Measurements from ENCODE around the gene ADCK1. TPM values are rescaled to one million over a fixed set of nuclear protein-coding genes. Genes with fewer than 3 reads are reported as not detected.
"Not testable (repeated sequence)": the region's sequence is repeated elsewhere in the genome, so short reads cannot be mapped to it uniquely, and the experiment has no call there.

The ADCK1 gene
- total and polyA plus RNA-seq, 2 experiments from 2014 or later, result 4.7 to 6.6 TPM

GRCh38 chr14:77886010-77886409 is 86.1 kb downstream of the ADCK1 start:
- TF ChIP-seq EZH2phosphoT487 (IDR thresholded peaks at IDR 0.05; ENCODE audit: insufficient read depth, low read depth), result no peak
- TF ChIP-seq EZH2 (IDR thresholded peaks at IDR 0.05; ENCODE audit: insufficient read depth, poor library complexity, severe bottlenecking), result no peak
- no peak overlapping the region for H3K4me3 ChIP-seq
- peaks cover 14% of the 10 kb centered on the region; the same call in 1 of the 2 replicates for H3K4me1 ChIP-seq (ENCODE audit: insufficient read depth)
- 64 to 65% methylated on average over 2 to 3 of the region's 3 CpGs for WGBS, 2 experiments (ENCODE audit: low coverage in 1 of 2, low lambda C conversion rate in 2 of 2, missing lambda C conversion rate in 2 of 2)
- no peak overlapping the region for H3K9ac ChIP-seq
- no peaks in the 10 kb centered on the region for H3K9me2 ChIP-seq (ENCODE audit: insufficient read depth)
- no peaks in the 10 kb centered on the region for H3K79me2 ChIP-seq (ENCODE audit: insufficient read depth)
- peaks cover 15% of the 10 kb centered on the region for H3F3A ChIP-seq (ENCODE audit: insufficient read depth)
- no peak for DNase-seq
- no peak overlapping the region for H3K27ac ChIP-seq
- in situ Hi-C loops (cut with MboI), result no loop called here
- no peak overlapping the region for H3K4me2 ChIP-seq (ENCODE audit: unreplicated experiment)
- H3K27me3 ChIP-seq (replicated peaks; ENCODE audit: insufficient read depth), result no peaks in the 10 kb centered on the region
- H2AFZ ChIP-seq, result no peak overlapping the region
- H3K9me3 ChIP-seq (ENCODE audit: low read depth), result no peaks in the 10 kb centered on the region
- H3K36me3 ChIP-seq (ENCODE audit: low read depth), result no peaks in the 10 kb centered on the region
- no peaks in the 10 kb centered on the region for H4K20me1 ChIP-seq (ENCODE audit: insufficient read depth)

- H3K9me3 ChIP-seq (ENCODE audit: low read depth); H3K4me2 ChIP-seq (ENCODE audit: unreplicated experiment); H3K36me3 ChIP-seq (ENCODE audit: low read depth); H2AFZ ChIP-seq; in situ Hi-C loops (cut with MboI); H4K20me1 ChIP-seq (ENCODE audit: insufficient read depth); H3K4me3 ChIP-seq; H3K79me2 ChIP-seq (ENCODE audit: insufficient read depth); H3K27me3 ChIP-seq (replicated peaks; ENCODE audit: insufficient read depth); H3K27ac ChIP-seq; H3K9me2 ChIP-seq (ENCODE audit: insufficient read depth); DNase-seq; H3K9ac ChIP-seq: not testable (repeated sequence)
- Histone ChIP-seq H3K4me1 (ENCODE audit: insufficient read depth) (peaks cover 14% of the 10 kb centered on the region; the same call in 1 of the 2 replicates), H3F3A (ENCODE audit: insufficient read depth) (peaks cover 15% of the 10 kb centered on the region)
- 76 to 78% methylated on average over 3 of the region's 3 CpGs for WGBS, 2 experiments (ENCODE audit: low coverage in 1 of 2, low lambda C conversion rate in 2 of 2, missing lambda C conversion rate in 2 of 2)
Measured at GRCh38 chr14:77888903-77889302, 89.0 kb downstream of the ADCK1 start.

GRCh38 chr14:77889971-77890442 is 90.1 kb downstream of the ADCK1 start:
- H3F3A ChIP-seq (ENCODE audit: insufficient read depth), result peaks cover 15% of the 10 kb centered on the region
- no peak overlapping the region for H3K4me3 ChIP-seq
- H3K9me3 ChIP-seq (ENCODE audit: low read depth), result no peaks in the 10 kb centered on the region
- no peak overlapping the region for H3K9ac ChIP-seq
- H3K36me3 ChIP-seq (ENCODE audit: low read depth), result no peaks in the 10 kb centered on the region
- H2AFZ ChIP-seq, result no peak overlapping the region
- peaks cover 14% of the 10 kb centered on the region; the same call in 1 of the 2 replicates for H3K4me1 ChIP-seq (ENCODE audit: insufficient read depth)
- no peaks in the 10 kb centered on the region for H3K27me3 ChIP-seq (replicated peaks; ENCODE audit: insufficient read depth)
- 36 to 47% methylated on average over 3 of the region's 3 CpGs for WGBS, 2 experiments (ENCODE audit: low coverage in 1 of 2, low lambda C conversion rate in 2 of 2, missing lambda C conversion rate in 2 of 2)
- peak overlapping the region; percentile 66 for H3K27ac ChIP-seq
- no peaks in the 10 kb centered on the region for H3K79me2 ChIP-seq (ENCODE audit: insufficient read depth)
- H3K4me2 ChIP-seq (ENCODE audit: unreplicated experiment), result no peak overlapping the region
- no peaks in the 10 kb centered on the region for H4K20me1 ChIP-seq (ENCODE audit: insufficient read depth)
- H3K9me2 ChIP-seq (ENCODE audit: insufficient read depth), result no peaks in the 10 kb centered on the region
- TF ChIP-seq EZH2phosphoT487 (IDR thresholded peaks at IDR 0.05; ENCODE audit: insufficient read depth, low read depth), result no peak
- no peak for TF ChIP-seq EZH2 (IDR thresholded peaks at IDR 0.05; ENCODE audit: insufficient read depth, poor library complexity, severe bottlenecking)
- peak; percentile 88 for DNase-seq
- in situ Hi-C loops (cut with MboI), result no loop called here

GRCh38 chr14:77890873-77891272 is 91.0 kb downstream of the ADCK1 start:
- no peak overlapping the region for H3K4me2 ChIP-seq (ENCODE audit: unreplicated experiment)
- no peaks in the 10 kb centered on the region for H3K79me2 ChIP-seq (ENCODE audit: insufficient read depth)
- no peak overlapping the region for H3K4me3 ChIP-seq
- peaks cover 14% of the 10 kb centered on the region; the same call in 1 of the 2 replicates for H3K4me1 ChIP-seq (ENCODE audit: insufficient read depth)
- no peaks in the 10 kb centered on the region for H3K27me3 ChIP-seq (replicated peaks; ENCODE audit: insufficient read depth)
- H3K9me2 ChIP-seq (ENCODE audit: insufficient read depth), result no peaks in the 10 kb centered on the region
- no peaks in the 10 kb centered on the region for H3K36me3 ChIP-seq (ENCODE audit: low read depth)
- WGBS, 2 experiments (ENCODE audit: low coverage in 1 of 2, low lambda C conversion rate in 2 of 2, missing lambda C conversion rate in 2 of 2), result 84 to 86% methylated on average over 4 of the region's 4 CpGs
- H3F3A ChIP-seq (ENCODE audit: insufficient read depth), result peaks cover 15% of the 10 kb centered on the region
- no peak for DNase-seq
- in situ Hi-C loops (cut with MboI), result no loop called here
- no peak overlapping the region for H2AFZ ChIP-seq
- no peak for TF ChIP-seq EZH2phosphoT487 (IDR thresholded peaks at IDR 0.05; ENCODE audit: insufficient read depth, low read depth)
- no peak for TF ChIP-seq EZH2 (IDR thresholded peaks at IDR 0.05; ENCODE audit: insufficient read depth, poor library complexity, severe bottlenecking)
- H3K9ac ChIP-seq, result no peak overlapping the region
- H3K27ac ChIP-seq, result no peak overlapping the region
- H3K9me3 ChIP-seq (ENCODE audit: low read depth), result no peaks in the 10 kb centered on the region
- no peaks in the 10 kb centered on the region for H4K20me1 ChIP-seq (ENCODE audit: insufficient read depth)

- Histone ChIP-seq H3K4me3 (no peak overlapping the region), H3K79me2 (ENCODE audit: insufficient read depth) (no peaks in the 10 kb centered on the region), H2AFZ (no peak overlapping the region), H3F3A (ENCODE audit: insufficient read depth) (peaks cover 15% of the 10 kb centered on the region), H3K9ac (no peak overlapping the region), H3K36me3 (ENCODE audit: low read depth) (no peaks in the 10 kb centered on the region), H3K9me3 (ENCODE audit: low read depth) (no peaks in the 10 kb centered on the region), H3K4me1 (ENCODE audit: insufficient read depth) (peaks cover 14% of the 10 kb centered on the region; the same call in 1 of the 2 replicates), H3K27ac (no peak overlapping the region), H3K27me3 (replicated peaks; ENCODE audit: insufficient read depth) (no peaks in the 10 kb centered on the region), H3K9me2 (ENCODE audit: insufficient read depth) (no peaks in the 10 kb centered on the region), H4K20me1 (ENCODE audit: insufficient read depth) (no peaks in the 10 kb centered on the region), H3K4me2 (ENCODE audit: unreplicated experiment) (no peak overlapping the region)
- in situ Hi-C loops (cut with MboI), result no loop called here
- 83 to 89% methylated on average over 4 of the region's 4 CpGs for WGBS, 2 experiments (ENCODE audit: low coverage in 1 of 2, low lambda C conversion rate in 2 of 2, missing lambda C conversion rate in 2 of 2)
- no peak for TF ChIP-seq EZH2phosphoT487 (IDR thresholded peaks at IDR 0.05; ENCODE audit: insufficient read depth, low read depth)
- no peak for TF ChIP-seq EZH2 (IDR thresholded peaks at IDR 0.05; ENCODE audit: insufficient read depth, poor library complexity, severe bottlenecking)
- DNase-seq, result peak; percentile 24
Measured at GRCh38 chr14:77892381-77892871, 92.5 kb downstream of the ADCK1 start.

All from GM23248 (cell line).